Keratinocyte (primary cell): Measurements from ENCODE around the gene HORMAD2.

ENCODE experiments used
- EZH2 ChIP-seq: IDR thresholded peaks from one replicate; pipeline ENCODE4 v1.6.1; 2012; ENCODE audit warnings: inconsistent platforms, mild to moderate bottlenecking, low read length, moderate library complexity
- TF ChIP-seq, protein P1 (sequence below), 3 experiments: IDR thresholded peaks in 1 of 3; conservative IDR thresholded peaks in 1 of 3; optimal IDR thresholded peaks in 1 of 3; 2 replicates in 2 of 3; 3 replicates in 1 of 3; pipeline versions ENCODE3 to v1.5.1; 2011; ENCODE audit warnings: low read length in 3 of 3, mild to moderate bottlenecking in 3 of 3, moderate library complexity in 2 of 3, control low read depth in 1 of 3, inconsistent platforms in 1 of 3; ENCODE audit not compliant: insufficient read depth in 2 of 3; ENCODE audit errors: extremely low read depth in 1 of 3

DNA sequence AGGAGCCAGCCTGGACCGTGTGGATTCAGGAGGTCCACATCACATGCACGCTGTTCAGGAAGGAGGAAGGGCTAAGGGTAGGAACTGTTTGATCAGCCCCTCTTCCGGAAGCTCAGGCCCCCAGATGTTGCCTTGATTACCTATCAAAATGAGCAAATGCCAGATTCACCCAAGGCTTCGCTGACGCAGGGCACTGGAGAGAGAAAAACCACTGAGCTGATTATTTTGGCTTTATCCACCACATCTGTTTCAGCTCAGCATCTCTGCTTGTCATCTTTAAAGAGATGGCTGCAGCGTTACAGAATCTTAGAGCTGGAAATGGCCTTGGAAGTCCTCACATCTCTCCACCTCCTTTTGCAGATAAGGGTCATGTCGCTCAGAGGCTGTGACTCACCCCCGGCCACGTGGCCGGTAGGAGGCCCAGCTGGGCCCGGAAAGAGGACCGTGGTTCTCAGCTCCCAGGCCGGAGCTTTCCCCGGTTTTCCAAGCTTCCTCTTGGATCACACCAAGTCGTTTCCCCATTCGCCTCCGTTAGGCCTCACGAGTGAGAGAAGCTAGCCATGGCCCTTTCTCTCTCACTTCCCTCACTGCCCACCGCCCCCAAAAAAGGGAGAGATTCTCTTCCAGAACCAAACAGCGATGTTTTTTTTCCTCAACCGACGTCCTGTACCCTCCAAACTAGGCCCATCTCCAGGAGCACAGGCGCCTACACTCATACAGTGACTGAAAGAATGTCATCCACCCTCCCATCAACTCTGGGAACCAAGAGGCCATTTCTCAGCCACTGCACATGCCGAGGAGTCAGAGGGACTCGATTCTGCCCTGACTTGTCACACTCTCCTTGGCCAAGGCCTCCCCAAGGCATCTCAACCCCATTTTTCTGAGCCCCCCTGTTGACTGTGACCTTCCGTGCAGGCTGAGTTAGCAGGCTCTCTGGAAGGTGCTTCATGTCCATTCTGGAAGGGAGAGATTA, 128.7 kb downstream of the HORMAD2 start:
- TF ChIP-seq EZH2 = no peak
- TF ChIP-seq, protein P1, sequence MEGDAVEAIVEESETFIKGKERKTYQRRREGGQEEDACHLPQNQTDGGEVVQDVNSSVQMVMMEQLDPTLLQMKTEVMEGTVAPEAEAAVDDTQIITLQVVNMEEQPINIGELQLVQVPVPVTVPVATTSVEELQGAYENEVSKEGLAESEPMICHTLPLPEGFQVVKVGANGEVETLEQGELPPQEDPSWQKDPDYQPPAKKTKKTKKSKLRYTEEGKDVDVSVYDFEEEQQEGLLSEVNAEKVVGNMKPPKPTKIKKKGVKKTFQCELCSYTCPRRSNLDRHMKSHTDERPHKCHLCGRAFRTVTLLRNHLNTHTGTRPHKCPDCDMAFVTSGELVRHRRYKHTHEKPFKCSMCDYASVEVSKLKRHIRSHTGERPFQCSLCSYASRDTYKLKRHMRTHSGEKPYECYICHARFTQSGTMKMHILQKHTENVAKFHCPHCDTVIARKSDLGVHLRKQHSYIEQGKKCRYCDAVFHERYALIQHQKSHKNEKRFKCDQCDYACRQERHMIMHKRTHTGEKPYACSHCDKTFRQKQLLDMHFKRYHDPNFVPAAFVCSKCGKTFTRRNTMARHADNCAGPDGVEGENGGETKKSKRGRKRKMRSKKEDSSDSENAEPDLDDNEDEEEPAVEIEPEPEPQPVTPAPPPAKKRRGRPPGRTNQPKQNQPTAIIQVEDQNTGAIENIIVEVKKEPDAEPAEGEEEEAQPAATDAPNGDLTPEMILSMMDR (optimal IDR thresholded peaks at IDR 0.05 in 1 of 3, IDR thresholded peaks at IDR 0.05 in 1 of 3, conservative IDR thresholded peaks at IDR 0.05 in 1 of 3; ENCODE audit: extremely low read depth in 1 of 3, insufficient read depth in 2 of 3, low read length in 3 of 3) = no peak
